Smooth muscle cell (in vitro differentiated cells): ENCODE measurements around the gene FBP1. TPM values are rescaled to one million over a fixed set of nuclear protein-coding genes. Genes with fewer than 3 reads are reported as not detected.
A peak's percentile ranks its signal among the peaks of the same experiment; 100 is the strongest.

Experiments
- DNase-seq: peaks from one replicate; lab custom pipeline; 2025; ENCODE audit not compliant: unreplicated experiment; lab: John Stamatoyannopoulos, UW
- H2AFZ ChIP-seq: fragments of 200-600 bp; sonication (generic); 2 replicates; pipeline ENCODE4 v1.6.0; 2016; ENCODE audit warnings: antibody characterized with exemption, low read depth, mild to moderate bottlenecking
- H3F3A ChIP-seq: fragments of 200-600 bp; sonication (generic); 2 replicates; pipeline ENCODE4 v1.6.0; 2017; ENCODE audit warnings: antibody characterized with exemption, low read depth
- H3K27ac ChIP-seq: fragments of 200-600 bp; sonication (generic); 2 replicates; pipeline ENCODE4 v1.5.1; 2016; ENCODE audit warnings: low read depth, mild to moderate bottlenecking
- H3K27me3 ChIP-seq: fragments of 200-600 bp; sonication (generic); 2 replicates; pipeline ENCODE4 v1.6.1; 2016; ENCODE audit warnings: low read depth, mild to moderate bottlenecking
- H3K36me3 ChIP-seq: fragments of 200-600 bp; sonication (generic); 2 replicates; pipeline ENCODE4 v1.5.1; 2016; ENCODE audit warnings: low read depth
- H3K4me1 ChIP-seq: fragments of 200-600 bp; sonication (generic); 2 replicates; pipeline ENCODE4 v1.5.1; 2016; ENCODE audit warnings: low read depth
- H3K4me2 ChIP-seq: fragments of 200-600 bp; sonication (generic); 2 replicates; pipeline ENCODE4 v1.6.0; 2016; ENCODE audit warnings: mild to moderate bottlenecking
- H3K4me3 ChIP-seq: fragments of 200-600 bp; sonication (generic); 2 replicates; pipeline ENCODE4 v1.5.1; 2016; ENCODE audit warnings: mild to moderate bottlenecking
- H3K79me2 ChIP-seq: fragments of 200-600 bp; sonication (generic); 2 replicates; pipeline ENCODE4 v1.6.0; 2016; ENCODE audit warnings: low read depth, mild to moderate bottlenecking
- H3K9ac ChIP-seq: fragments of 200-600 bp; sonication (generic); 2 replicates; pipeline ENCODE4 v1.6.0; 2016; ENCODE audit warnings: low read depth
- H3K9me3 ChIP-seq: fragments of 200-600 bp; sonication (generic); replicated peaks from 2 replicates; pipeline ENCODE4 v1.5.1; 2016; ENCODE audit warnings: low read depth
- H4K20me1 ChIP-seq: fragments of 200-600 bp; sonication (generic); 2 replicates; pipeline ENCODE4 v1.6.0; 2016; ENCODE audit warnings: low read depth
- CTCF ChIP-seq: fragments of 200-600 bp; sonication (generic); IDR thresholded peaks from 2 replicates; pipeline ENCODE4 v1.5.1; 2017; ENCODE audit warnings: borderline replicate concordance, mild to moderate bottlenecking, antibody characterized with exemption; ENCODE audit not compliant: insufficient read depth, poor library complexity, severe bottlenecking
- WGBS: methylation state at CpG from one replicate; pipeline ENCODE4 v1.1.7; 2016; ENCODE audit warnings: low lambda C conversion rate; 5-methylcytosine and 5-hydroxymethylcytosine counted together
- polyA plus RNA-seq: library from polyadenylated mRNA; unstranded; fragments of >200 nt; fragmentation: Nextera tagmentation; extraction: Ambion mirVana; gene quantifications from 2 replicates; pipeline ENCODE4 v1.2.1, GENCODE V29; 2016
- total RNA-seq: library from RNA; depleted of rRNA; stranded (reverse); fragments of >200 nt; gene quantifications from 2 replicates; pipeline ENCODE4 v1.2.3, GENCODE V29; 2014

FBP1 gene
- total and polyA plus RNA-seq, 2 experiments from 2014 or later: 0.22 to 0.70 TPM

- Histone ChIP-seq H3K4me1 (no peaks in the 10 kb centered on the region), H3K9me3 (no peaks in the 10 kb centered on the region), H3K36me3 (no peaks in the 10 kb centered on the region), H3K4me3 (peak overlapping the region; percentile 65), H3K27me3 (peaks cover 39% of the 10 kb centered on the region), H3K4me2 (peak overlapping the region; percentile 96), H2AFZ (no peak overlapping the region), H3F3A (no peaks in the 10 kb centered on the region), H3K27ac (no peak overlapping the region), H3K9ac (no peak overlapping the region), H4K20me1 (no peaks in the 10 kb centered on the region), H3K79me2 (no peaks in the 10 kb centered on the region)
- TF ChIP-seq CTCF: no peak
- DNase-seq: no peak
- WGBS: 54% methylated on average over 17 of the region's 17 CpGs
These were observed 820 bp downstream of the FBP1 start for GRCh38 chr9:94638335-94639060.

- Histone ChIP-seq H3K9me3 (no peaks in the 10 kb centered on the region), H2AFZ (no peak overlapping the region), H3K4me3 (no peak overlapping the region), H3K36me3 (no peaks in the 10 kb centered on the region), H4K20me1 (no peaks in the 10 kb centered on the region), H3K9ac (no peak overlapping the region), H3F3A (no peaks in the 10 kb centered on the region), H3K4me1 (no peaks in the 10 kb centered on the region), H3K79me2 (no peaks in the 10 kb centered on the region), H3K27ac (no peak overlapping the region), H3K27me3 (peaks cover 12% of the 10 kb centered on the region), H3K4me2 (no peak overlapping the region)
- TF ChIP-seq CTCF: no peak
- 55% methylated on average over 5 of the region's 5 CpGs for whole genome bisulfite sequencing
- no peak for DNase-seq
These were observed 6.6 kb downstream of the FBP1 start for GRCh38 chr9:94632737-94633136.

- Histone ChIP-seq H3K4me1 (no peaks in the 10 kb centered on the region), H3K4me2 (no peak overlapping the region), H3K4me3 (no peak overlapping the region), H3K9ac (no peak overlapping the region), H4K20me1 (no peaks in the 10 kb centered on the region), H3K79me2 (no peaks in the 10 kb centered on the region), H3K9me3 (no peaks in the 10 kb centered on the region), H3K27ac (no peak overlapping the region), H3K36me3 (no peaks in the 10 kb centered on the region), H3F3A (no peaks in the 10 kb centered on the region), H2AFZ (no peak overlapping the region), H3K27me3 (peaks cover under 1% of the 10 kb centered on the region)
- no peak for DNase-seq
- no peak for TF ChIP-seq CTCF
- WGBS: 84% methylated on average over 8 of the region's 8 CpGs
These were observed 7.7 kb downstream of the FBP1 start for GRCh38 chr9:94631599-94631998.

- Histone ChIP-seq H3K9me3 (no peaks in the 10 kb centered on the region), H3K4me2 (no peak overlapping the region), H3K79me2 (no peaks in the 10 kb centered on the region), H2AFZ (no peak overlapping the region), H4K20me1 (no peaks in the 10 kb centered on the region), H3K27me3 (no peaks in the 10 kb centered on the region), H3K4me1 (no peaks in the 10 kb centered on the region), H3F3A (no peaks in the 10 kb centered on the region), H3K36me3 (no peaks in the 10 kb centered on the region), H3K4me3 (no peak overlapping the region), H3K9ac (no peak overlapping the region), H3K27ac (no peak overlapping the region)
- no peak for DNase-seq
- TF ChIP-seq CTCF: no peak
- 80% methylated on average over 5 of the region's 5 CpGs for WGBS
These were observed 8.5 kb downstream of the FBP1 start for GRCh38 chr9:94630833-94631232.
